ENCODE measurements around the gene AKT1. TPM values are rescaled to one million over a fixed set of nuclear protein-coding genes. Genes with fewer than 3 reads are reported as not detected.
"Not testable (repeated sequence)": the region's sequence is repeated elsewhere in the genome, so short reads cannot be mapped to it uniquely, and the experiment has no call there.

AKT1 gene
- total RNA-seq, 2 experiments from 2014 or later: 110 to 126 TPM

- ATAC-seq: no peak
- POLR2A ChIA-PET: interaction anchor here (0.7 kb wide), 1 partner anchor 162 kb away, joined by 3 read pairs; no protein-coding TSS in a partner anchor
- peaks cover 10% of the 10 kb centered on the region for H3K36me3 Mint-ChIP-seq (ENCODE audit: low read depth)
- H3K4me1 Mint-ChIP-seq: peaks cover 10% of the 10 kb centered on the region
- no peaks in the 10 kb centered on the region for H3K9me3 Mint-ChIP-seq (ENCODE audit: low read depth)
- no peak overlapping the region for H3K27ac Mint-ChIP-seq
- no peaks in the 10 kb centered on the region for H3K27me3 Mint-ChIP-seq
- intact Hi-C loops (cut with DNase I, micrococcal nuclease): no loop called here
- no peak for DNase-seq
- CTCF ChIA-PET: interaction anchor here (0.7 to 1.7 kb wide), 5 partner anchors 9 to 66 kb away, joined by 3 to 5 read pairs (median 3); partner anchors contain the start of gene SIVA1
- no peak overlapping the region for H3K4me3 Mint-ChIP-seq
Observed at GRCh38 chr14:104817930-104818713, 22.6 kb upstream of the AKT1 start.

- no peaks in the 10 kb centered on the region for H3K9me3 Mint-ChIP-seq (ENCODE audit: low read depth)
- H3K4me3 Mint-ChIP-seq: peak overlapping the region; percentile 90
- H3K27me3 Mint-ChIP-seq: no peaks in the 10 kb centered on the region
- ATAC-seq (no peak), DNase-seq (no peak)
- H3K4me1 Mint-ChIP-seq: peaks cover 10% of the 10 kb centered on the region
- peak overlapping the region; percentile 93 for H3K27ac Mint-ChIP-seq
- CTCF ChIA-PET: no interaction called here
- intact Hi-C loops (cut with DNase I, micrococcal nuclease): no loop called here
- POLR2A ChIA-PET: no interaction called here
- peaks cover 10% of the 10 kb centered on the region for H3K36me3 Mint-ChIP-seq (ENCODE audit: low read depth)
Observed at GRCh38 chr14:104816616-104816884, 21.0 kb upstream of the AKT1 start.

DNA sequence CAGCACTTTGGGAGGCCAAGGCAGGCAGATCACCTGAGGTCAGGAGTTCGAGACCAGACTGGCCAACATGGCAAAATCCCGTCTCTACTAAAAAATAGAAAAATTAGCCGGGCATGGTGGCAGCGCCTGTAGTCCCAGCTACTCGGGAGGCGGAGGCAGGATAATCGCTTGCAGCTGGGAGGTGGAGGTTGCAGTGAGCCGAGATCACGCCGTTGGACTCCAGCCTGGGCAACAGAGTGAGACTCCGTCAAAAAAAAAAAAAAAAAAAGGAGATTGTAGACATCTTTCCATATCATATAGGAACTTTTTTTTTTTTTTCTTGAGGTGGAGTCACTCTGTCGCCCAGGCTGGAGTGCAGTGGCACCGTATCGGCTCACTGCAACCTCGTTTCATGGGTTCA lies 19.2 kb upstream of the AKT1 start:
- DNase-seq; H3K27me3 Mint-ChIP-seq; ATAC-seq; H3K9me3 Mint-ChIP-seq (ENCODE audit: low read depth); CTCF ChIA-PET; H3K4me1 Mint-ChIP-seq; intact Hi-C loops (cut with DNase I, micrococcal nuclease): not testable (repeated sequence)
- peak overlapping the region; percentile 90 for H3K4me3 Mint-ChIP-seq
- POLR2A ChIA-PET: interaction anchor here (0.7 kb wide), 1 partner anchor 16 kb away, joined by 4 read pairs; no protein-coding TSS in a partner anchor
- H3K36me3 Mint-ChIP-seq (ENCODE audit: low read depth): peaks cover 10% of the 10 kb centered on the region
- H3K27ac Mint-ChIP-seq: peak overlapping the region; percentile 89

GRCh38 chr14:104813286-104813685 lies 17.7 kb upstream of the AKT1 start:
- Mint-ChIP-seq H3K27ac (no peak overlapping the region), H3K4me1 (peaks cover 10% of the 10 kb centered on the region), H3K36me3 (ENCODE audit: low read depth) (peaks cover 8% of the 10 kb centered on the region), H3K9me3 (ENCODE audit: low read depth) (no peaks in the 10 kb centered on the region), H3K4me3 (no peak overlapping the region), H3K27me3 (no peaks in the 10 kb centered on the region)
- ATAC-seq: no peak
- ChIA-PET POLR2A (interaction anchor here (0.6 kb wide), 1 partner anchor 31 kb away, joined by 9 read pairs; no protein-coding TSS in a partner anchor), CTCF (interaction anchor here (0.7 to 1.3 kb wide), 4 partner anchors 15 to 162 kb away, joined by 3 read pairs; no protein-coding TSS in a partner anchor)
- no peak for DNase-seq
- intact Hi-C loops (cut with DNase I, micrococcal nuclease): no loop called here

DNA sequence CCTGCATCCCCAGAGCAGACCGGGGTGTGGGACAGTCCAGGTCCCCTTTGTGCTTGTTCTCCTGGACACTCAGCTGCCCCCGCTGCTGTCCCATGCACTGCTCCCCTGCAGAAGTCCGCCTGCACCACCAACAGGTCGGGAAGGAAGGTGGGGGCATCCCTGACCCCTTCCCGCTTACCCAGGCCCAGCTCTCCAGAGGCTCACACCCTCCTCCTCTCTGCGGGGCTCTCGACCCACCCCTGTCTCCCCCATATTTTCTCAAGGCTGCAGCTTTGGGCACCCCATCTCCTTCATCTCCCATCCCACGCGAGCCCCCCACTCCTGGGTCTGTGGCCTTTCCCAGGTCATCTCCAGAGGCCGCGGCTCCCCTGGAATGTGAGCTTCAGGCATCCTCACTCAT lies 14.8 kb upstream of the AKT1 start:
- POLR2A ChIA-PET: no interaction called here
- CTCF ChIA-PET: no interaction called here

GRCh38 chr14:104808456-104808855 lies 12.9 kb upstream of the AKT1 start:
- intact Hi-C loops (cut with DNase I, micrococcal nuclease): no loop called here

More for the DNA sequence above, 14.8 kb upstream of the AKT1 start:
- Mint-ChIP-seq H3K4me3 (no peak overlapping the region), H3K9me3 (ENCODE audit: low read depth) (no peaks in the 10 kb centered on the region), H3K27me3 (no peaks in the 10 kb centered on the region), H3K4me1 (peaks cover 10% of the 10 kb centered on the region), H3K36me3 (ENCODE audit: low read depth) (no peaks in the 10 kb centered on the region), H3K27ac (no peak overlapping the region)
- intact Hi-C loops (cut with DNase I, micrococcal nuclease): no loop called here
- DNase-seq (no peak), ATAC-seq (no peak)

DNA sequence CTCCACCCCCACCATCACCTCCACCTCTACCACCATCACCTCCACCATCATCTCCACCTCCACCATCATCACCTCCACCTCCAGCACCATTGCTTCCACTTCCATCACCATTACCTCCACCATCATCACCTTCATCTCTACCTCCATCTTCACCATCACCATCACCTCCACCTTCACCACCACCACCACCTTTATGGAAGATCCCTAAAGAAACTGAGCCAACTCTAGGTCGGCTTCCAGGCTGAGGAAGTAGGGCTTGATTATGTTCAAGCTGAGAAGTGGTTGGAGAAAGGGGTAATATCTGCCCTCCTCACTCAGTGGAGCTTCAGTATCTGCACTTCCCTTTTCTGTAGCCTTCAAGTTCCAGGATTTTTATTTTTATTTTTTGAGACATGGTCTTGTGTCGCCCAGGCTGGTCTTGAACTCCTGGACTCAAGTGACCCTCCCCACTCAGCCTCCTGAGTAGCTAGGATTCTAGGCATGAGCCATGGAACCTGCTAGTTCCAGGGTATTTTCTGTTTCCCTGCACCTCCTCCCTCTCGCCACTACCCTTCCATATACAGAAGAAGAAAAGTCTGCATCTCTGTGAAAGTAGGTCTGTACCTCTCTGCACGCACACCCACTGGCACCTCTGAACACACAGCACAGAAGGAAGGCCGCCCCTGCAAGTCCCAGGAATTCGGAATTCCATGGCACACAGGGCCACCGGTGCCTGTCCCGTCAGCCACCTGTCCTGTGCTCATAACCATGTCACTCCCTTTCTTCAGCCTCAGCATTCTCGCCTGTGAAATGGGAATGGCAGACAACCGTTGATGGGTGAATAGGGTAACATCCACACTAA lies 11.3 kb upstream of the AKT1 start:
- H3K4me1 Mint-ChIP-seq: peaks cover 6% of the 10 kb centered on the region
- ChIA-PET POLR2A (no interaction called here), CTCF (no interaction called here)
- DNase-seq: no peak
- H3K27ac Mint-ChIP-seq: no peak overlapping the region
- intact Hi-C loops (cut with DNase I, micrococcal nuclease): no loop called here
- H3K4me3 Mint-ChIP-seq: no peak overlapping the region
- H3K9me3 Mint-ChIP-seq (ENCODE audit: low read depth): no peaks in the 10 kb centered on the region
- no peak for ATAC-seq
- H3K27me3 Mint-ChIP-seq: no peaks in the 10 kb centered on the region
- no peaks in the 10 kb centered on the region for H3K36me3 Mint-ChIP-seq (ENCODE audit: low read depth)

More at GRCh38 chr14:104808456-104808855, 12.9 kb upstream of the AKT1 start:
- H3K36me3 Mint-ChIP-seq (ENCODE audit: low read depth): no peaks in the 10 kb centered on the region
- ChIA-PET POLR2A (interaction anchor here (0.6 kb wide), 1 partner anchor 45 kb away, joined by 6 read pairs; no protein-coding TSS in a partner anchor), CTCF (no interaction called here)
- H3K4me1 Mint-ChIP-seq: no peaks in the 10 kb centered on the region
- H3K4me3 Mint-ChIP-seq: no peak overlapping the region
- ATAC-seq: no peak
- H3K27me3 Mint-ChIP-seq: no peaks in the 10 kb centered on the region
- no peak overlapping the region for H3K27ac Mint-ChIP-seq
- no peak for DNase-seq
- no peaks in the 10 kb centered on the region for H3K9me3 Mint-ChIP-seq (ENCODE audit: low read depth)

GRCh38 chr14:104805941-104806624 lies 10.5 kb upstream of the AKT1 start:
- CTCF ChIA-PET: no interaction called here
- POLR2A ChIA-PET: no interaction called here
- ATAC-seq (no peak), DNase-seq (no peak)
- H3K27ac Mint-ChIP-seq: no peak overlapping the region
- H3K27me3 Mint-ChIP-seq: no peaks in the 10 kb centered on the region
- peaks cover 10% of the 10 kb centered on the region for H3K4me1 Mint-ChIP-seq
- intact Hi-C loops (cut with DNase I, micrococcal nuclease): no loop called here
- no peaks in the 10 kb centered on the region for H3K36me3 Mint-ChIP-seq (ENCODE audit: low read depth)
- H3K4me3 Mint-ChIP-seq: no peak overlapping the region
- no peaks in the 10 kb centered on the region for H3K9me3 Mint-ChIP-seq (ENCODE audit: low read depth)

DNA sequence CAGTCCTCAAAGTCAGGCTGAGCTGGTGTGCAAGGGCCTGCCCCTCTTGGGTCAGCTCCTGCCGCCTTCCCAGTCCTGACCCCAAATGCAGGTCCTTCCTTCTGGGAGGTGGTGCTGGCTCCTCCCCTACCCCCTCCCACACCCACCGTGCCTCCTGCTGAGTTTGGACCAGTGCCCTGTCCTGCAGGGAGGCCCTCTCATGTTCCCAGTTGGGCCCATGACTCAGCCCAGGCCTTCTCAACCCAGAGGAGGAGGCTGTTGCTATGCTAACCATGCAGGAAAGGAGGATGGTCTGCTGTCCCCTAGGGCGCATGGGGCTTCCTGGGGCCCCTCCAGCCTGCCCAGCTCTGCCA lies 9.8 kb upstream of the AKT1 start:
- no peak overlapping the region for H3K4me3 Mint-ChIP-seq
- peaks cover 10% of the 10 kb centered on the region for H3K4me1 Mint-ChIP-seq
- ChIA-PET POLR2A (no interaction called here), CTCF (no interaction called here)
- H3K27ac Mint-ChIP-seq: no peak overlapping the region
- ATAC-seq (no peak), DNase-seq (no peak)
- no peaks in the 10 kb centered on the region for H3K36me3 Mint-ChIP-seq (ENCODE audit: low read depth)
- intact Hi-C loops (cut with DNase I, micrococcal nuclease): no loop called here
- no peaks in the 10 kb centered on the region for H3K9me3 Mint-ChIP-seq (ENCODE audit: low read depth)
- H3K27me3 Mint-ChIP-seq: no peaks in the 10 kb centered on the region

DNA sequence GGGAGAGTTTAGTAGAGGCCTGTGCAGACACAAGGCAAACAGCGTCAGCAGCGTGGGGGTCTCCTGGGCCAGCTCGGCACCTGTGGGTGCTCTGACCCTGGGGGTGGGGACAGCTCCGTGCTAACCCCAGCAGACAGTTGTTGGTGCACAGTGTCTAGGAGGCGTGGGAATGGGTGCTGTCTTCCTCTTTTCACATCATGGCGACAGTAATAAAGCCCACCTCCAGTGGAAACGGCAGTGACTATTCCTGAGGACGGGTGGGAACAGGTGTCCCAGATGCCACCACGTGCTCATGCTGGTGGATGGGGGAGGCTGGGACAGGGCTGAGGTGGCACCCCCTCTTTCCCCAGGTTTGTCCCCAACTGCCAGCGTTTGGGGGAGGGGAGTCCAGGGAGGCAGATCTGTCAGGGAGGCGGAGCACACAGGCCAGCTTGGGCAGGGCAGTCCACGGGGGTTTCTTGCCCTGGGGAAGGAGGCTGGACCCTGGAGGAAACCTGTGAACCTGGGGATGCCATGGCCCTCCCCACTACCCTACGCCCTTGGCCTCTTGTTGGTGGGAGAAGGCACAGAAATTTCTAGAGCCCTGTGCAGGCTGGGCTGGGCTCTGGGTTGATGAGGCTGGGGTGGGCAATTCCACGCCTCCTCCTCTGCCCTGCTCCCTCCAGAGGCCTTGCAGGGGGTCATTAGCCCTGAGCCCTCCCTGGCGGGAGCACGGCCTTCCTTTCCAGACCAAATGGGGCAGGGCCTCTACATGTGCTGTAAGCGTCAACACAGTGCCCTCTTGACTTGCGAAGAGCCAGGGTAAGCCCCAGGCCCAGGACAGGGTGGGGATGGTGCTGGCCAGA lies 9.2 kb upstream of the AKT1 start:
- no peak for DNase-seq
- H3K27me3 Mint-ChIP-seq: no peaks in the 10 kb centered on the region
- intact Hi-C loops (cut with DNase I, micrococcal nuclease): no loop called here
- POLR2A ChIA-PET: no interaction called here
- no peak for ATAC-seq
- no peaks in the 10 kb centered on the region for H3K9me3 Mint-ChIP-seq (ENCODE audit: low read depth)
- H3K4me3 Mint-ChIP-seq: no peak overlapping the region
- peaks cover 12% of the 10 kb centered on the region for H3K4me1 Mint-ChIP-seq
- H3K27ac Mint-ChIP-seq: no peak overlapping the region
- CTCF ChIA-PET: no interaction called here
- no peaks in the 10 kb centered on the region for H3K36me3 Mint-ChIP-seq (ENCODE audit: low read depth)

GRCh38 chr14:104803912-104804410 lies 8.4 kb upstream of the AKT1 start:
- ATAC-seq: no peak
- Mint-ChIP-seq H3K4me1 (peaks cover 12% of the 10 kb centered on the region), H3K36me3 (ENCODE audit: low read depth) (no peaks in the 10 kb centered on the region), H3K27ac (no peak overlapping the region), H3K27me3 (no peaks in the 10 kb centered on the region), H3K9me3 (ENCODE audit: low read depth) (no peaks in the 10 kb centered on the region), H3K4me3 (no peak overlapping the region)
- DNase-seq: no peak
- intact Hi-C loops (cut with DNase I, micrococcal nuclease): no loop called here
- CTCF ChIA-PET: no interaction called here
- POLR2A ChIA-PET: no interaction called here

Measured in activated CD4-positive, alpha-beta T cell treated with anti-CD3 and anti-CD28 coated beads for 36 hours (primary cell).